Activated CD8-positive, alpha-beta memory T cell treated with anti-CD3 and anti-CD28 coated beads, Interleukin-2, amount 10 ng/mL, durations not matched to agents 7 days and 5 days (primary cell): Measurements from ENCODE around the gene CDON. TPM values are rescaled to one million over a fixed set of nuclear protein-coding genes. Genes with fewer than 3 reads are reported as not detected.
"Not testable (repeated sequence)": the region's sequence is repeated elsewhere in the genome, so short reads cannot be mapped to it uniquely, and the experiment has no call there.

Experiments used
- ATAC-seq: fragments of 150-1000 bp; cut with Tn5 transposase; one replicate; pipeline ENCODE4 v1.10.0; 2021; ENCODE audit warnings: moderate library complexity
- CTCF ChIA-PET: fragments of 350-600 bp; sonication (Branson Sonifier 250); formaldehyde crosslinking; loops from one replicate; lab custom pipeline; 2021; ENCODE audit warnings: antibody characterized with exemption; lab: Charles Lee
- DNase-seq: peaks from one replicate; pipeline ENCODE4 v3.0.0-alpha.2; 2020
- H3K27ac Mint-ChIP-seq: one replicate; pipeline ENCODE4 v1.8.0; 2021; ENCODE audit warnings: mild to moderate bottlenecking, mixed read lengths
- H3K27me3 Mint-ChIP-seq: one replicate; pipeline ENCODE4 v1.8.0; 2021; ENCODE audit warnings: mixed read lengths
- H3K36me3 Mint-ChIP-seq: one replicate; pipeline ENCODE4 v1.8.0; 2021; ENCODE audit warnings: mild to moderate bottlenecking, mixed read lengths
- H3K4me1 Mint-ChIP-seq: one replicate; pipeline ENCODE4 v1.8.0; 2021; ENCODE audit warnings: mixed read lengths
- H3K4me3 Mint-ChIP-seq: one replicate; pipeline ENCODE4 v1.8.0; 2021; ENCODE audit warnings: mild to moderate bottlenecking, moderate library complexity, mixed read lengths
- H3K9me3 Mint-ChIP-seq: one replicate; pipeline ENCODE4 v1.8.0; 2022; ENCODE audit warnings: low read depth, mixed read lengths
- total RNA-seq, 2 experiments: library from RNA; stranded (reverse); gene quantifications; one replicate each; pipeline ENCODE4 v1.2.3, GENCODE V29; 2021

Gene CDON
- total RNA-seq, 2 experiments from 2014 or later: 1.5 to 1.8 TPM

GRCh38 chr11:125992893-125993292 lies 69.8 kb downstream of the CDON start:
- CTCF ChIA-PET: no interaction called here
- H3K9me3 Mint-ChIP-seq: no peaks in the 10 kb centered on the region

GRCh38 chr11:125990244-125990643 lies 72.4 kb downstream of the CDON start:
- H3K27ac Mint-ChIP-seq: no peak overlapping the region
- H3K9me3 Mint-ChIP-seq: no peaks in the 10 kb centered on the region
- DNase-seq: no peak
- no peaks in the 10 kb centered on the region for H3K36me3 Mint-ChIP-seq
- H3K4me1 Mint-ChIP-seq: peaks cover 8% of the 10 kb centered on the region
- no peak overlapping the region for H3K4me3 Mint-ChIP-seq
- CTCF ChIA-PET: no interaction called here
- ATAC-seq: no peak
- H3K27me3 Mint-ChIP-seq: peaks cover 30% of the 10 kb centered on the region

More at GRCh38 chr11:125992893-125993292, 69.8 kb downstream of the CDON start:
- Mint-ChIP-seq H3K27ac (no peak overlapping the region), H3K4me3 (no peak overlapping the region), H3K36me3 (no peaks in the 10 kb centered on the region), H3K27me3 (peaks cover 29% of the 10 kb centered on the region), H3K4me1 (peaks cover 10% of the 10 kb centered on the region)
- no peak for DNase-seq
- ATAC-seq: no peak

- ATAC-seq (no peak), DNase-seq (no peak)
- Mint-ChIP-seq H3K27me3 (peaks cover 21% of the 10 kb centered on the region), H3K9me3 (no peaks in the 10 kb centered on the region), H3K4me3 (no peak overlapping the region), H3K4me1 (peaks cover 5% of the 10 kb centered on the region), H3K36me3 (no peaks in the 10 kb centered on the region), H3K27ac (no peak overlapping the region)
- CTCF ChIA-PET: no interaction called here
These were observed 75.5 kb downstream of the CDON start for GRCh38 chr11:125987066-125987641.

- DNase-seq, H3K9me3 Mint-ChIP-seq, H3K27ac Mint-ChIP-seq, CTCF ChIA-PET, H3K36me3 Mint-ChIP-seq, H3K4me1 Mint-ChIP-seq, ATAC-seq, H3K4me3 Mint-ChIP-seq: not testable (repeated sequence)
- H3K27me3 Mint-ChIP-seq: peaks cover 18% of the 10 kb centered on the region
These were observed 76.7 kb downstream of the CDON start for GRCh38 chr11:125985956-125986355.

- H3K27me3 Mint-ChIP-seq: peaks cover 3% of the 10 kb centered on the region
- H3K9me3 Mint-ChIP-seq: no peaks in the 10 kb centered on the region
These were observed 80.3 kb downstream of the CDON start for GRCh38 chr11:125982348-125982730.

GRCh38 chr11:125980436-125980835 lies 82.2 kb downstream of the CDON start:
- H3K4me1 Mint-ChIP-seq: no peaks in the 10 kb centered on the region
- no peaks in the 10 kb centered on the region for H3K36me3 Mint-ChIP-seq
- CTCF ChIA-PET: no interaction called here
- H3K27me3 Mint-ChIP-seq: no peaks in the 10 kb centered on the region
- no peaks in the 10 kb centered on the region for H3K9me3 Mint-ChIP-seq
- DNase-seq: no peak
- H3K4me3 Mint-ChIP-seq: no peak overlapping the region
- ATAC-seq: no peak
- no peak overlapping the region for H3K27ac Mint-ChIP-seq

More at GRCh38 chr11:125982348-125982730, 80.3 kb downstream of the CDON start:
- Mint-ChIP-seq H3K36me3 (no peaks in the 10 kb centered on the region), H3K27ac (no peak overlapping the region), H3K4me3 (no peak overlapping the region), H3K4me1 (no peaks in the 10 kb centered on the region)
- no peak for ATAC-seq
- CTCF ChIA-PET: no interaction called here
- no peak for DNase-seq

GRCh38 chr11:125979511-125979910 lies 83.2 kb downstream of the CDON start:
- Mint-ChIP-seq H3K27ac (no peak overlapping the region), H3K27me3 (peaks cover 3% of the 10 kb centered on the region), H3K9me3 (no peaks in the 10 kb centered on the region), H3K4me3 (no peak overlapping the region), H3K4me1 (no peaks in the 10 kb centered on the region), H3K36me3 (no peaks in the 10 kb centered on the region)
- DNase-seq (no peak), ATAC-seq (no peak)
- CTCF ChIA-PET: no interaction called here

GRCh38 chr11:125978778-125979407 lies 83.8 kb downstream of the CDON start:
- Mint-ChIP-seq H3K27me3 (peaks cover 3% of the 10 kb centered on the region), H3K4me1 (no peaks in the 10 kb centered on the region), H3K9me3 (no peaks in the 10 kb centered on the region), H3K36me3 (no peaks in the 10 kb centered on the region), H3K27ac (no peak overlapping the region), H3K4me3 (no peak overlapping the region)
- CTCF ChIA-PET: no interaction called here
- DNase-seq (no peak), ATAC-seq (no peak)

GRCh38 chr11:125978181-125978716 lies 84.4 kb downstream of the CDON start:
- CTCF ChIA-PET: no interaction called here
- ATAC-seq: no peak
- H3K9me3 Mint-ChIP-seq: no peaks in the 10 kb centered on the region

GRCh38 chr11:125977333-125977732 lies 85.3 kb downstream of the CDON start:
- no peak for ATAC-seq
- H3K9me3 Mint-ChIP-seq: no peaks in the 10 kb centered on the region
- H3K27ac Mint-ChIP-seq: no peak overlapping the region
- H3K36me3 Mint-ChIP-seq: no peaks in the 10 kb centered on the region
- CTCF ChIA-PET: no interaction called here
- peaks cover 3% of the 10 kb centered on the region for H3K27me3 Mint-ChIP-seq
- DNase-seq: no peak
- H3K4me1 Mint-ChIP-seq: no peaks in the 10 kb centered on the region
- H3K4me3 Mint-ChIP-seq: no peak overlapping the region

More at GRCh38 chr11:125978181-125978716, 84.4 kb downstream of the CDON start:
- Mint-ChIP-seq H3K36me3 (no peaks in the 10 kb centered on the region), H3K27me3 (peaks cover 3% of the 10 kb centered on the region), H3K4me1 (no peaks in the 10 kb centered on the region), H3K4me3 (no peak overlapping the region), H3K27ac (no peak overlapping the region)
- DNase-seq: no peak

- H3K27me3 Mint-ChIP-seq: peaks cover 3% of the 10 kb centered on the region
- no peak overlapping the region for H3K4me3 Mint-ChIP-seq
- H3K36me3 Mint-ChIP-seq: no peaks in the 10 kb centered on the region
- H3K9me3 Mint-ChIP-seq: no peaks in the 10 kb centered on the region
- H3K4me1 Mint-ChIP-seq: no peaks in the 10 kb centered on the region
- no peak for DNase-seq
- no peak for ATAC-seq
- H3K27ac Mint-ChIP-seq: no peak overlapping the region
- CTCF ChIA-PET: no interaction called here
These were observed 86.5 kb downstream of the CDON start for GRCh38 chr11:125976156-125976555.

- ATAC-seq (no peak), DNase-seq (no peak)
- H3K27me3 Mint-ChIP-seq: peaks cover 3% of the 10 kb centered on the region
- CTCF ChIA-PET: no interaction called here
- H3K4me1 Mint-ChIP-seq: no peaks in the 10 kb centered on the region
- H3K36me3 Mint-ChIP-seq: no peaks in the 10 kb centered on the region
- H3K27ac Mint-ChIP-seq: no peak overlapping the region
- no peaks in the 10 kb centered on the region for H3K9me3 Mint-ChIP-seq
- no peak overlapping the region for H3K4me3 Mint-ChIP-seq
These were observed 87.0 kb downstream of the CDON start for GRCh38 chr11:125975634-125976033.

- CTCF ChIA-PET: no interaction called here
These were observed 88.4 kb downstream of the CDON start for GRCh38 chr11:125974284-125974683.

GRCh38 chr11:125971618-125972017 lies 91.0 kb downstream of the CDON start:
- H3K9me3 Mint-ChIP-seq: no peaks in the 10 kb centered on the region
- H3K4me3 Mint-ChIP-seq: no peak overlapping the region
- peaks cover 6% of the 10 kb centered on the region for H3K27me3 Mint-ChIP-seq
- no peak overlapping the region for H3K27ac Mint-ChIP-seq
- ATAC-seq: no peak
- CTCF ChIA-PET: no interaction called here
- no peaks in the 10 kb centered on the region for H3K36me3 Mint-ChIP-seq
- H3K4me1 Mint-ChIP-seq: no peaks in the 10 kb centered on the region
- no peak for DNase-seq

More at GRCh38 chr11:125974284-125974683, 88.4 kb downstream of the CDON start:
- Mint-ChIP-seq H3K9me3 (no peaks in the 10 kb centered on the region), H3K36me3 (no peaks in the 10 kb centered on the region), H3K27me3 (peaks cover 3% of the 10 kb centered on the region), H3K27ac (no peak overlapping the region), H3K4me1 (no peaks in the 10 kb centered on the region), H3K4me3 (no peak overlapping the region)
- ATAC-seq (no peak), DNase-seq (no peak)
